Measurements from ENCODE around the gene PPDPF. TPM values are rescaled to one million over a fixed set of nuclear protein-coding genes. Genes with fewer than 3 reads are reported as not detected.
A peak's percentile ranks its signal among the peaks of the same experiment; 100 is the strongest.

PPDPF gene
- total and polyA plus RNA-seq, 2 donors (not counting 3 experiments of a cell fraction or from before 2014, with no cell fraction given), result 52.2 to 219 TPM

- no peaks in the 10 kb centered on the region for H3K4me1 ChIP-seq (ENCODE audit: control insufficient read depth, extremely low read depth, insufficient read depth, low read length)
- H2AFZ ChIP-seq (ENCODE audit: low read depth, low read length), result peak within 1 kb of the TSS; percentile 61
- ChIA-PET CTCF (interaction anchor here (0.7 to 5.7 kb wide), 33 partner anchors 8 to 585 kb away, joined by 3 to 89 read pairs (median 6); partner anchors contain the start of genes ARFRP1, GMEB2, HELZ2 and LIME1), POLR2A (interaction anchor here (0.8 kb wide), 1 partner anchor 13 kb away, joined by 3 read pairs; no protein-coding TSS in a partner anchor)
- no peaks in the 10 kb centered on the region for H3K9me1 ChIP-seq (replicated peaks; ENCODE audit: control insufficient read depth, extremely low read depth, insufficient read depth, low read length)
- H3K36me3 ChIP-seq (ENCODE audit: control insufficient read depth in 2 of 2, extremely low read depth in 1 of 2, insufficient read depth in 2 of 2, low read length in 2 of 2), result no peaks in the 10 kb centered on the region
- no peaks in the 10 kb centered on the region for H3K79me2 ChIP-seq (ENCODE audit: control insufficient read depth, insufficient read depth, low read length)
- no peaks in the 10 kb centered on the region for H4K20me1 ChIP-seq (replicated peaks; ENCODE audit: control insufficient read depth, extremely low read depth, insufficient read depth, low read length)
- dilution Hi-C loops (cut with MboI; ENCODE audit: extremely low pct_ligation_motif_present, low sequenced_read_pairs), result no loop called here
- FAIRE-seq (no peak), DNase-seq (ENCODE audit: low read depth, low spot score) (no peak)
- no peak within 1 kb of the TSS for H3K27ac ChIP-seq (ENCODE audit: insufficient read depth, low read depth, low read length)
- peak within 1 kb of the TSS in 1 of 3 experiments; percentile 34 for H3K4me3 ChIP-seq (replicated peaks in 1 of 3; ENCODE audit: insufficient read depth in 1 of 3, low read depth in 1 of 3, low read length in 3 of 3)
- H3K9me3 ChIP-seq (replicated peaks; ENCODE audit: control insufficient read depth, insufficient read depth, low read length), result no peaks in the 10 kb centered on the region
- no peak for TF ChIP-seq EZH2 (IDR thresholded peaks at IDR 0.05; ENCODE audit: borderline replicate concordance, low read depth, low read length, severe bottlenecking)
- no peak for TF ChIP-seq GATA2 (IDR thresholded peaks at IDR 0.05; ENCODE audit: insufficient read depth, insufficient read length, low read depth, low read length)
- TF ChIP-seq MAX (IDR thresholded peaks at IDR 0.05; ENCODE audit: insufficient read depth, insufficient read length), result no peak
- no peak for TF ChIP-seq POLR2AphosphoS5 (IDR thresholded peaks at IDR 0.05; ENCODE audit: insufficient read depth, low read depth, low read length)
- TF ChIP-seq FOS (IDR thresholded peaks at IDR 0.05; ENCODE audit: borderline replicate concordance, insufficient read depth, low read length), result no peak
- TF ChIP-seq CTCF (IDR thresholded peaks at IDR 0.05; ENCODE audit: extremely low read depth in 1 of 2, insufficient read depth in 1 of 2, low read depth in 1 of 2, low read length in 2 of 2), result no peak
- no peak for TF ChIP-seq POLR2A (IDR thresholded peaks at IDR 0.05; ENCODE audit: low read depth, low read length)
- TF ChIP-seq JUN (IDR thresholded peaks at IDR 0.05; ENCODE audit: borderline replicate concordance, insufficient read depth, insufficient read length, low read depth), result no peak
- no peak for TF ChIP-seq MYC (IDR thresholded peaks at IDR 0.05; ENCODE audit: low read depth, low read length)
- no peak within 1 kb of the TSS for H3K4me2 ChIP-seq (ENCODE audit: insufficient read depth, low read length)
- H3K27me3 ChIP-seq (ENCODE audit: control insufficient read depth in 2 of 2, insufficient read depth in 2 of 2, low read length in 2 of 2), result no peaks in the 10 kb centered on the region
- no peak within 1 kb of the TSS for H3K9ac ChIP-seq (replicated peaks; ENCODE audit: extremely low read depth, insufficient read depth, low read length)
- intact Hi-C loops (cut with micrococcal nuclease), result no loop called here
- no TSS peak for BruUV-seq (replicated peaks)
Measured at GRCh38 chr20:63536997-63537524, 16.5 kb downstream of the PPDPF start, which contains the start of gene PTK6. PTK6 (minus strand) TSS chr20:63537376; CDS start chr20:63537314, 62 bp downstream.
